A673 (cell line): Measurements from ENCODE around the gene ROBO2.

Source experiments
- EZH2 ChIP-seq: fragments of 200-600 bp; sonication (generic); IDR thresholded peaks from 2 replicates; pipeline ENCODE4 v1.6.1; 2017; ENCODE audit warnings: borderline replicate concordance, low read depth, mild to moderate bottlenecking, mixed read lengths, antibody characterized with exemption, low read length; ENCODE audit not compliant: poor library complexity, severe bottlenecking
- TF ChIP-seq, protein P1 (sequence below): fragments of 300-800, 200-600 bp; sonication (generic); conservative IDR thresholded peaks from 2 replicates; pipeline ENCODE4 v1.5.1; 2017; ENCODE audit warnings: low read depth, mild to moderate bottlenecking, antibody characterized with exemption, low read length, moderate library complexity, mixed read lengths

DNA sequence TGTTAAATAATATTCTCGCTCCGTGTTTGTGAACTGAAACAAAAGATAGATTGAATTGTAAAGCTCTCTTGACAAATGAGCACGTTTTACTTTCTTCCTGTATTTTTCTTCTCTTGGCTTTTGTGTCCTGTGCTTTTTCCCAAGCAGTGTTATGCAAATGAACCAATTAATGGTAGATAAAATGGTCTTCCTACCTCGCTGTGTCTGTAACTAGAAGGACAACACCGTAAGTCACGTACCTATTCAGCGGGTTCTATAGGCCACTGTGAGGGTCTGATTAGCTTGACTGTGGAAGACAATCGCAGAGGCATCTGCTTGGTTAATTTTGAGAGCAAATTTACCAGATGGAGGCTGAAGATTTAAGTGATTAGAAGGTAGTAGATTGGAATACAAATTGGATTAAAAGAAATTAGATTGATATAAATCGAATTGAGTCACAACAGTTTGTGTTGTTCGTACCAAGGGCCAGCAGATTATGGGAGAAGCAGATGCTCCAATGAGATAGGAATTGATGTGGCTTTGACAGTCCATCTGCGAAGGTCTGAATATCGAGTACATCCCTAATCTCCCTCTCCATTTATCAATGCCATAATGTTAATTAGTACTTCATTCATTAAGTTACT lies 40.2 kb downstream of the ROBO2 start:
- no peak for TF ChIP-seq EZH2
- TF ChIP-seq, protein P1, sequence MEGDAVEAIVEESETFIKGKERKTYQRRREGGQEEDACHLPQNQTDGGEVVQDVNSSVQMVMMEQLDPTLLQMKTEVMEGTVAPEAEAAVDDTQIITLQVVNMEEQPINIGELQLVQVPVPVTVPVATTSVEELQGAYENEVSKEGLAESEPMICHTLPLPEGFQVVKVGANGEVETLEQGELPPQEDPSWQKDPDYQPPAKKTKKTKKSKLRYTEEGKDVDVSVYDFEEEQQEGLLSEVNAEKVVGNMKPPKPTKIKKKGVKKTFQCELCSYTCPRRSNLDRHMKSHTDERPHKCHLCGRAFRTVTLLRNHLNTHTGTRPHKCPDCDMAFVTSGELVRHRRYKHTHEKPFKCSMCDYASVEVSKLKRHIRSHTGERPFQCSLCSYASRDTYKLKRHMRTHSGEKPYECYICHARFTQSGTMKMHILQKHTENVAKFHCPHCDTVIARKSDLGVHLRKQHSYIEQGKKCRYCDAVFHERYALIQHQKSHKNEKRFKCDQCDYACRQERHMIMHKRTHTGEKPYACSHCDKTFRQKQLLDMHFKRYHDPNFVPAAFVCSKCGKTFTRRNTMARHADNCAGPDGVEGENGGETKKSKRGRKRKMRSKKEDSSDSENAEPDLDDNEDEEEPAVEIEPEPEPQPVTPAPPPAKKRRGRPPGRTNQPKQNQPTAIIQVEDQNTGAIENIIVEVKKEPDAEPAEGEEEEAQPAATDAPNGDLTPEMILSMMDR, result no peak
